NB4 (cell line): ENCODE results near the gene NOP9.

Experiments used
- CTCF ChIP-seq: IDR thresholded peaks from one replicate; pipeline ENCODE4 v1.5.1; 2012; ENCODE audit warnings: low read depth, low read length
- MAX ChIP-seq: IDR thresholded peaks from 2 replicates; pipeline ENCODE4 v1.6.1; 2011; ENCODE audit warnings: low read depth, low read length

- TF ChIP-seq CTCF (no peak), MAX (no peak)
Observed at GRCh38 chr14:24317141-24317928, 17.7 kb downstream of the NOP9 start.
